ENCODE results near the gene ST8SIA4. TPM values are rescaled to one million over a fixed set of nuclear protein-coding genes. Genes with fewer than 3 reads are reported as not detected.

The ST8SIA4 gene
- total and polyA plus RNA-seq, 2 donors (not counting 1 experiment from before 2014, with no cell fraction given), result 9.5 to 42.6 TPM

DNA sequence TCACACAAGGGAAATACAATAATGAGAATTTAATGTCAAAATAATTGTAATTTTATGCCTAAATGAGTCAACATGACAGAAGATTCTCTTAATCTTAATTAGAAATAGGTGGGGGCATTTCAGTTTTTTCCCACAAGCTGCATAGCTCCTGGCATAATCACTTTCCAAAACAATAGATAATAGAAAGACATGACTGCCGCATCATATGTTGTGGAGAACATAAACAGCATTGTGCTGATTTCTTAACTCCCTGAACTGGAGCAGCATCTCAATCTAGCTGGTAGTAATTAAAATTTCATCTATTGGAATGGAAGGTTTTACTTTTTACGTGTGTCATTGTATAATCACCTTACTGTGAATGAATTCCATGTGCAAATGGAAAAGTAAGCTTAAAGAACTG lies 112.1 kb downstream of the ST8SIA4 start:
- Histone ChIP-seq H3K4me3 (ENCODE audit: control extremely low read depth in 1 of 5, extremely low read depth in 1 of 5, insufficient read depth in 1 of 5, low read depth in 2 of 5, low read length in 4 of 5) (no peak overlapping the region), H3K4me1 (ENCODE audit: control insufficient read depth in 2 of 2, insufficient read depth in 2 of 2, low read length in 2 of 2) (peaks cover 0 to 5% of the 10 kb centered on the region in 2 donors), H3K36me3 (replicated peaks in 1 of 2; ENCODE audit: control extremely low read depth in 1 of 2, control insufficient read depth in 1 of 2, extremely low read depth in 1 of 2, insufficient read depth in 2 of 2, low read length in 1 of 2) (no peaks in the 10 kb centered on the region), H3K27me3 (replicated peaks in 1 of 4; ENCODE audit: control extremely low read depth in 1 of 4, control insufficient read depth in 3 of 4, insufficient read depth in 4 of 4, low read length in 3 of 4) (no peaks in the 10 kb centered on the region), H3K4me2 (replicated peaks; ENCODE audit: low read depth, low read length, poor library complexity, severe bottlenecking) (no peak overlapping the region), H3K9me3 (ENCODE audit: control extremely low read depth in 1 of 3, control insufficient read depth in 2 of 3, insufficient read depth in 1 of 3, low read length in 2 of 3) (peaks cover 0 to 17% (median 17%) of the 10 kb centered on the region in 3 donors), H3K9ac (ENCODE audit: low read length) (no peak overlapping the region), H4K20me1 (ENCODE audit: control insufficient read depth, insufficient read depth, low read length, poor library complexity, severe bottlenecking) (no peaks in the 10 kb centered on the region), H3K27ac (ENCODE audit: low read length in 2 of 2) (no peak overlapping the region), H3K79me2 (ENCODE audit: control insufficient read depth, insufficient read depth, low read length) (no peaks in the 10 kb centered on the region), H2AFZ (ENCODE audit: insufficient read depth, low read depth, low read length, poor library complexity, severe bottlenecking) (no peak overlapping the region)
- TF ChIP-seq EZH2 (IDR thresholded peaks at IDR 0.05; ENCODE audit: borderline replicate concordance, insufficient read depth, low read depth, low read length, poor library complexity, severe bottlenecking), result no peak
- TF ChIP-seq, protein P1, sequence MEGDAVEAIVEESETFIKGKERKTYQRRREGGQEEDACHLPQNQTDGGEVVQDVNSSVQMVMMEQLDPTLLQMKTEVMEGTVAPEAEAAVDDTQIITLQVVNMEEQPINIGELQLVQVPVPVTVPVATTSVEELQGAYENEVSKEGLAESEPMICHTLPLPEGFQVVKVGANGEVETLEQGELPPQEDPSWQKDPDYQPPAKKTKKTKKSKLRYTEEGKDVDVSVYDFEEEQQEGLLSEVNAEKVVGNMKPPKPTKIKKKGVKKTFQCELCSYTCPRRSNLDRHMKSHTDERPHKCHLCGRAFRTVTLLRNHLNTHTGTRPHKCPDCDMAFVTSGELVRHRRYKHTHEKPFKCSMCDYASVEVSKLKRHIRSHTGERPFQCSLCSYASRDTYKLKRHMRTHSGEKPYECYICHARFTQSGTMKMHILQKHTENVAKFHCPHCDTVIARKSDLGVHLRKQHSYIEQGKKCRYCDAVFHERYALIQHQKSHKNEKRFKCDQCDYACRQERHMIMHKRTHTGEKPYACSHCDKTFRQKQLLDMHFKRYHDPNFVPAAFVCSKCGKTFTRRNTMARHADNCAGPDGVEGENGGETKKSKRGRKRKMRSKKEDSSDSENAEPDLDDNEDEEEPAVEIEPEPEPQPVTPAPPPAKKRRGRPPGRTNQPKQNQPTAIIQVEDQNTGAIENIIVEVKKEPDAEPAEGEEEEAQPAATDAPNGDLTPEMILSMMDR (IDR thresholded peaks at IDR 0.05), result no peak
- ATAC-seq (ENCODE audit: low read depth) (no peak), DNase-seq (no peak)
- no peaks in the 10 kb centered on the region for H3K9me3 Mint-ChIP-seq (ENCODE audit: insufficient read depth)
- H3K4me3 Mint-ChIP-seq, result no peak overlapping the region
- H3K27ac Mint-ChIP-seq, result no peak overlapping the region
- no CpG with 5 or more reads among the region's 2 CpGs for WGBS (ENCODE audit: insufficient coverage)
- no peaks in the 10 kb centered on the region for H3K27me3 Mint-ChIP-seq
- peaks cover 17% of the 10 kb centered on the region for H3K4me1 Mint-ChIP-seq
- CTCF ChIA-PET, result interaction anchor here (0.9 to 1.5 kb wide), 2 partner anchors 12 to 13 kb away, joined by 3 to 4 read pairs; no protein-coding TSS in a partner anchor
- intact Hi-C loops (cut with micrococcal nuclease), result no loop called here
- POLR2A ChIA-PET, result no interaction called here

DNA sequence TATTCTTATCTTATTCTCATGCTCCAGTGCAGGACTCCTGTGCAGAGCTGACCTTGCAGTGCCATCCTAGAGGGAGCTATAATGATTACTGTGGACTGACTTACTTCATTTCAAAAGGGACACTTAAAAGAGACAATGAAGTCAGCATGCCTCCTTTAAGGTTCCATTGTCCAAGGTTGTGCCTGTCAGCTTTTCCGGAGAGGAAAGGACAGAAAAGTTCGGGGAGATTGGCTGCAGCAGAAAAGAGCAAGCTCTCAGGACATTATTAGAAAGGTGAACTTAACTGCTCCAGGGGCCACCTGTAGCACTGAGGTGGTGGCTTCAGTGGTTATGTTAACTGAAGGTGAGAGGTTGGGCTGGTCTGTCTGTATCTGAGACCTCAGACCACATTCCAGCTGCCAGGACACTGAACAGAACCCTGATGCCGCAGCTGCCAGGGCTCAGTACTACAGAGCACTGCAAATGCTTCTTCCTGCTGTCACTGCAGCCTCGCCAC lies 112.9 kb downstream of the ST8SIA4 start:
- H3K79me2 ChIP-seq (ENCODE audit: control insufficient read depth, insufficient read depth, low read length), result no peaks in the 10 kb centered on the region
- intact Hi-C loops (cut with micrococcal nuclease), result no loop called here
- POLR2A ChIA-PET, result no interaction called here
- no peak overlapping the region for H3K4me2 ChIP-seq (replicated peaks; ENCODE audit: low read depth, low read length, poor library complexity, severe bottlenecking)
- H3K27me3 Mint-ChIP-seq, result no peaks in the 10 kb centered on the region
- H3K27ac Mint-ChIP-seq, result no peak overlapping the region
- no peak for ATAC-seq (ENCODE audit: low read depth)
- no peak overlapping the region for H3K4me3 Mint-ChIP-seq
- no peak overlapping the region for H3K4me3 ChIP-seq (ENCODE audit: control extremely low read depth in 1 of 5, extremely low read depth in 1 of 5, insufficient read depth in 1 of 5, low read depth in 2 of 5, low read length in 4 of 5)
- H4K20me1 ChIP-seq (ENCODE audit: control insufficient read depth, insufficient read depth, low read length, poor library complexity, severe bottlenecking), result no peaks in the 10 kb centered on the region
- no peak overlapping the region for H3K27ac ChIP-seq (ENCODE audit: low read length in 2 of 2)
- H2AFZ ChIP-seq (ENCODE audit: insufficient read depth, low read depth, low read length, poor library complexity, severe bottlenecking), result no peak overlapping the region
- H3K9me3 Mint-ChIP-seq (ENCODE audit: insufficient read depth), result no peaks in the 10 kb centered on the region
- H3K36me3 ChIP-seq (replicated peaks in 1 of 2; ENCODE audit: control extremely low read depth in 1 of 2, control insufficient read depth in 1 of 2, extremely low read depth in 1 of 2, insufficient read depth in 2 of 2, low read length in 1 of 2), result no peaks in the 10 kb centered on the region
- no peak overlapping the region for H3K9ac ChIP-seq (ENCODE audit: low read length)
- WGBS (ENCODE audit: insufficient coverage), result 67% methylated on average over 3 of the region's 4 CpGs
- H3K27me3 ChIP-seq (replicated peaks in 1 of 4; ENCODE audit: control extremely low read depth in 1 of 4, control insufficient read depth in 3 of 4, insufficient read depth in 4 of 4, low read length in 3 of 4), result no peaks in the 10 kb centered on the region
- H3K9me3 ChIP-seq (ENCODE audit: control extremely low read depth in 1 of 3, control insufficient read depth in 2 of 3, insufficient read depth in 1 of 3, low read length in 2 of 3), result peaks cover 0 to 19% (median 17%) of the 10 kb centered on the region in 3 donors
- peaks cover 0 to 5% of the 10 kb centered on the region in 2 donors for H3K4me1 ChIP-seq (ENCODE audit: control insufficient read depth in 2 of 2, insufficient read depth in 2 of 2, low read length in 2 of 2)
- H3K4me1 Mint-ChIP-seq, result peaks cover 17% of the 10 kb centered on the region
- TF ChIP-seq EZH2 (IDR thresholded peaks at IDR 0.05; ENCODE audit: borderline replicate concordance, insufficient read depth, low read depth, low read length, poor library complexity, severe bottlenecking), result no peak
- TF ChIP-seq, protein P1 (IDR thresholded peaks at IDR 0.05), result no peak
- CTCF ChIA-PET, result interaction anchor here (0.9 to 1.2 kb wide), 2 partner anchors 12 to 19 kb away, joined by 3 read pairs; no protein-coding TSS in a partner anchor
- DNase-seq, result no peak

Data from B cell (primary cell).